ENCODE measurements around the gene RABGAP1L.

The RABGAP1L gene

GRCh38 chr1:174657893-174658292, 498.6 kb downstream of the RABGAP1L start:
- H3K4me3 ChIP-seq (replicated peaks in 1 of 2; ENCODE audit: low read depth in 2 of 2, low read length in 2 of 2) = no peak overlapping the region
- TF ChIP-seq CTCF (IDR thresholded peaks at IDR 0.05; ENCODE audit: low read depth, low read length) = no peak

DNA sequence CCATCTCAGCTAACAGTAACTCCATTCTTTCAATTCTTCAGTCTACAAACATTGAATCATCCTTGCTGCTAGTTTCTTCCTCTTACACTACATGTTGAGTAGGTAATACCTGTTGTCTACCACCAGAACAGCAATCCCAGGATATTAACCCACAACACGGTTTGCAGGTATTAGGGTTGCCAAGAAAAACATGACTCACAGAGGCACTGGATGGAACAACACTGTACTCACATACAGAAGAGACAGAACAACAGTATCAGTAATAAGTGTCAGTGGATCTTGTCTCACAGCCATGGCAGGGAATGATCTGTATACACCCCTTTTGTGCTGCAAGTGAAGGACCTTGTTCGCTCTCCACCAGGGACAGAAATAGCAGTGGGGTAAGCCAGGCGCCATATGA, 500.5 kb downstream of the RABGAP1L start:
- TF ChIP-seq CTCF (IDR thresholded peaks at IDR 0.05; ENCODE audit: low read depth, low read length) = no peak
- H3K4me3 ChIP-seq (replicated peaks in 1 of 2; ENCODE audit: low read depth in 2 of 2, low read length in 2 of 2) = no peak overlapping the region
- DNase-seq (ENCODE audit: low read depth in 2 of 2) = peak; percentile 2 to 69

More at GRCh38 chr1:174657893-174658292, 498.6 kb downstream of the RABGAP1L start:
- DNase-seq (ENCODE audit: low read depth in 2 of 2) = no peak

DNA sequence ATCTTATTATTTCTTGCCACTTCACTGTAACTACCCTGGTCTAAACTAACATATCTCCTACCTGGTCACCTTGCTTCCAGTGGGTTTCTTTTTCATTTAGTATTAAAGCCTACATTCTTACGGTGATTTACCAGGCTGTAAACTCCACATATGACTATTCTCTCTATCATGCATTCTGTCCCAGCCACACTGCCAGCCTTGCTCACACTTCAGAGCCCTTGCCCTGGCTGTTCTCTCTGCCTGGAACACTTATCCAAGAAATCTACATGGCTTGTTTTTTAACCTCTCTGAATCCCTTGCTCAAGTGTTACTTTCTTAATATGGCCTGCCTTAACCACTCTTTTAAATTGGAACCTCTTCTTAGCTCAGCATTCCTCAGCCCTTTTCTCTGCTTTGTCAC, 501.2 kb downstream of the RABGAP1L start:
- DNase-seq (ENCODE audit: low read depth in 2 of 2) = no peak
- no peak for TF ChIP-seq CTCF (IDR thresholded peaks at IDR 0.05; ENCODE audit: low read depth, low read length)
- no peak overlapping the region for H3K4me3 ChIP-seq (replicated peaks in 1 of 2; ENCODE audit: low read depth in 2 of 2, low read length in 2 of 2)

- DNase-seq (ENCODE audit: low read depth in 2 of 2) = no peak
- no peak for TF ChIP-seq CTCF (IDR thresholded peaks at IDR 0.05; ENCODE audit: low read depth, low read length)
- H3K4me3 ChIP-seq (replicated peaks in 1 of 2; ENCODE audit: low read depth in 2 of 2, low read length in 2 of 2) = no peak overlapping the region
Measured at GRCh38 chr1:174663358-174663757, 504.0 kb downstream of the RABGAP1L start.

DNA sequence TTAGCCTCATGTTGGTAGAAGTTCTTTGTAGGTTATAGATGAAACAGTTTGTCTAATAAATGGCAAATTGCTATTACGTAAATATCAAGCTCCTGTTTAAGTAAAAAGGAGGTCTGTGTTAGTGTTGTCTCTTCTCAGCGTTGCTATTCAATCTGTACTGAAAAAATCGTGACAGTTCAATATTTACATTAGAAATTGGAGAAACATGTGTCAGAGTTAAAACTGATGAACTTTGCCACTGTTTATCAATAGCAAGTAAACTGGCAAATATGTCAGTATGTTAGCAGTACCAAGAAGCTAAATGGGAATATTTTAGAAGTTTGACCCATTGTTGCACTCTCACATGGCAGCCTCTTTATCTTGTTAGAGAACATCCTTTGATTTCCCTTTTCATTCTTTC, 506.9 kb downstream of the RABGAP1L start:
- TF ChIP-seq CTCF (IDR thresholded peaks at IDR 0.05; ENCODE audit: low read depth, low read length) = no peak
- H3K4me3 ChIP-seq (replicated peaks in 1 of 2; ENCODE audit: low read depth in 2 of 2, low read length in 2 of 2) = no peak overlapping the region
- DNase-seq (ENCODE audit: low read depth in 2 of 2) = no peak

GRCh38 chr1:174671826-174672225, 512.5 kb downstream of the RABGAP1L start:
- TF ChIP-seq CTCF (IDR thresholded peaks at IDR 0.05; ENCODE audit: low read depth, low read length) = no peak
- DNase-seq (ENCODE audit: low read depth in 2 of 2) = no peak
- H3K4me3 ChIP-seq (replicated peaks in 1 of 2; ENCODE audit: low read depth in 2 of 2, low read length in 2 of 2) = no peak overlapping the region

- no peak for DNase-seq (ENCODE audit: low read depth in 2 of 2)
- no peak for TF ChIP-seq CTCF (IDR thresholded peaks at IDR 0.05; ENCODE audit: low read depth, low read length)
- no peak overlapping the region for H3K4me3 ChIP-seq (replicated peaks in 1 of 2; ENCODE audit: low read depth in 2 of 2, low read length in 2 of 2)
Measured at GRCh38 chr1:174676856-174677255, 517.5 kb downstream of the RABGAP1L start.
